Transverse colon (tissue), 4 donors: ENCODE results near the gene JAKMIP1. TPM values are rescaled to one million over a fixed set of nuclear protein-coding genes. Genes with fewer than 3 reads are reported as not detected.
"Not testable (repeated sequence)": the region's sequence is repeated elsewhere in the genome, so short reads cannot be mapped to it uniquely, and the experiment has no call there.

Experiments used
- DNase-seq: peaks from one replicate; pipeline ENCODE4 v3.0.0-alpha.2; 2019
- H3K27ac ChIP-seq, 4 donors: fragments of 200-600 bp; sonication (generic); 2 replicates each; pipeline ENCODE4 v1.5.1; 2016 to 2018; ENCODE audit warnings: inconsistent platforms in 4 of 4
- H3K27me3 ChIP-seq: fragments of 200-600 bp; sonication (generic); 2 replicates; pipeline ENCODE4 v1.5.1; 2017; ENCODE audit warnings: inconsistent platforms
- H3K36me3 ChIP-seq, 4 donors: fragments of 200-600 bp; sonication (generic); 2 replicates each; pipeline ENCODE4 v1.5.1; 2017 to 2019; ENCODE audit warnings: inconsistent platforms in 4 of 4
- H3K4me1 ChIP-seq, 4 donors: fragments of 200-600 bp; sonication (generic); 2 replicates each; pipeline ENCODE4 v1.5.1; 2017 to 2020; ENCODE audit warnings: inconsistent platforms in 4 of 4
- H3K4me3 ChIP-seq, 4 donors: fragments of 200-600 bp; sonication (generic); 1 replicate in 1 of 4; 2 replicates in 3 of 4; pipeline versions ENCODE4 v1.5.1 to v1.6.1; 2017 to 2019; ENCODE audit warnings: inconsistent platforms in 4 of 4
- H3K9me3 ChIP-seq, 2 donors: fragments of 200-600 bp; sonication (generic); 2 replicates each; pipeline ENCODE4 v1.5.1; 2017 to 2019; ENCODE audit warnings: inconsistent platforms in 2 of 2
- CTCF ChIP-seq, 5 experiments: fragments of 200-600 bp in 3 of 5; fragments of 450-650 bp in 2 of 5; sonication (generic) in 3 of 5; IDR thresholded peaks; 1 replicate in 2 of 5; 2 replicates in 3 of 5; pipeline ENCODE4 v1.5.1; 2016 to 2017; ENCODE audit warnings: antibody characterized with exemption in 5 of 5, inconsistent platforms in 3 of 5, mild to moderate bottlenecking in 2 of 5, moderate library complexity in 1 of 5
- EP300 ChIP-seq: sonication (generic); formaldehyde crosslinking; IDR thresholded peaks from one replicate; pipeline ENCODE4 v1.6.1; 2017; ENCODE audit warnings: antibody characterized with exemption, low read depth
- POLR2A ChIP-seq: fragments of 450-650 bp; IDR thresholded peaks from one replicate; pipeline ENCODE4 v1.6.1; 2016; ENCODE audit warnings: antibody characterized with exemption, mild to moderate bottlenecking, moderate library complexity
- POLR2AphosphoS5 ChIP-seq, 3 donors: sonication (generic); formaldehyde crosslinking; IDR thresholded peaks; one replicate each; pipeline ENCODE4 v1.6.1; 2016; ENCODE audit warnings: antibody characterized with exemption in 3 of 3
- WGBS, 2 donors: methylation state at CpG; one replicate each; pipeline ENCODE4 v1.1.5; 2018; ENCODE audit warnings: low coverage in 1 of 2; 5-methylcytosine and 5-hydroxymethylcytosine counted together
- in situ Hi-C, 4 donors: fragments of 200-750 bp; cut with MboI; loops; one replicate each; pipeline versions ENCODE4 v1.15.0 to v1.15.1; 2017; ENCODE audit warnings: low sequenced_read_pairs in 3 of 4, low pct_ligation_motif_present in 1 of 4, low pct_unique_long_range_greater_than_20kb in 1 of 4
- intact Hi-C: fragments of 100-400 bp; cut with DNase I; formaldehyde crosslinking; loops from one replicate; pipeline ENCODE4 v1.15.1; 2023; ENCODE audit warnings: low total_unique reads
- total RNA-seq, 4 donors: library from RNA; depleted of rRNA; stranded (reverse); fragments of >200 nt; gene quantifications; one replicate each; pipeline ENCODE4 v1.1.0, GENCODE V29; 2016

Gene JAKMIP1
- total RNA-seq, 4 donors from 2014 or later = 1.2 to 1.7 TPM; not detected in 2

DNA sequence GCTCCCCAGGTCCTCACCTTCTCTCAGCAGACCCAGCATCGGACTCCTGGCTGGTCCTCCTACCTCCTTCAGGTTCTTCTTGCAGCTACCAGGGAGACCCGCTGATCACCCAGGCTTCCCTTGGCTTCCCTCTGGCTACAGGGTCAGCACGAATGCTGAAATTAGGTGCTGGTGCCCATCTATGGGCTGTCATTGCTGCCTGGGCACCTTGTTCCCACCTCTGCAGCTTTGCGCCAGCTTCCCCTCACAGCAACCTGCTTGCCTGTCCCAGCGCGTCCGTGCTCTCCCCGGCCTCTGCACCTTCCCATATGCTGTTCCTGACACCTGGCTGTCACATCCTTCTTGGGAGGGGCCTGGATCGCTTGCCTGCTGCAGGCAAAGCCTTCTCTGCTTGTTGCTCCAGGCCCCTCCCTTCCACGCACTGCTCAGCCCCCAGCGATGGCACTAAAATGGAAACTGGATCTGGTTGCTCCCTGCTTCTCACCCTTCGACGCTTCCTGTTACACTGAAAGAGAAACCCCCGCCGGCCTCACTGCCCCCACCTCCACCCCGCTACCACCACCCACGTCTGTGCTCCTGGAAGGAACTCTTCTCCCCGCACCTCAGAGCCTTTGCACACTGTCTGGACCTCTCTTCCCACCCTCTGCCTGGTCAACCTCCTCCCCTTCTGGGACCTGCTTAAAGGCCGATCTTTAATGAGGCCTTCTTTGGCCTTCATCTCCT is 204.3 kb downstream of the JAKMIP1 start:
- intact Hi-C loops = no loop called here

DNA sequence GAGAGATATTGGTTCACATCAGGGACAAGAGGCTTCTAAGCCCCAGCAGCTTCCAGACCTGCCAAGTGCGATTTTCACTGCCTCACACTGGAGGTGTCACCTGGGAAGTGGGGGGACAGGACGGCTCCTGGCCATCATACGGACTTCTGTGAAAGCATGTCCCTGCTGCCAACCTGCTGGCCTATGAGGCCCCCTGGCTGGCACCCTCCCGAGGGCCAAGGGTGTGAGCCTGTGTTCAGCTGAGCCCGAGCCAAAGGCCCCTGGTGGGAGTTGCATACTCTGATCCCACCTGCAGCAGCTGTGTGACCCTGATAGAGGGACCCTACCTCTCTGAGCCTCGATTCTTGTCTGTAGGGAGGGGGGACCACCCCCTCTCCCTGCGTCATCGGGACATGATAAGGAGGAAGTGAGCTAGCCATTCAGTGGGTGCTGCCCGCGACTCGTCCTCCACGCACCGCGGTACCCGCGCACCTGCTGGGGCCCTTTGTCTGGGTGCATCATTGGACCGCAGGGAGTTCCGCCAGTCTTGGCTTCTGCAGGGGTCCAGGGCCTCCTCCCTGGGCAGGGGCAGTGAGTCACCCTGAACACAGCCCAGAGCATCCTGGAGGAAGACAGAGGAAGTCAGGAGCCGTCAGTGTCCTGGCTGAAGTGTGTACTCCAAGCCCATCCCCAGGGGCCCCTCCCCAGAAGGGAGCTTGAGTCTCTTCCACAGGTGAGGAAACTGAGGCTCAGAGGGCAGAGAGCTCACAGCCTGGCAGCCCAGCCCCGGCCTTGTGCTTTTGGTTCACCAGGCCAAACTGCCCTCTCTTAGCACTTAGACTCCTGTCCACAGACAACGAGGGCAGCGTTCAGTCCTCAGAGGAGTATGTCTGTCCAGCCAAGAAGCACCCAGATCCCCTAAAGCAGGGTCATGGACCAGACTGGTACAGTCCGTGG is 206.2 kb downstream of the JAKMIP1 start:
- H3K27me3 ChIP-seq = peaks cover 4% of the 10 kb centered on the region
- in situ Hi-C loops (no loop called here), intact Hi-C loops (no loop called here)
- no peak for DNase-seq
- no peak overlapping the region for H3K27ac ChIP-seq
- H3K9me3 ChIP-seq = no peaks in the 10 kb centered on the region
- no peaks in the 10 kb centered on the region for H3K4me1 ChIP-seq
- H3K36me3 ChIP-seq = no peaks in the 10 kb centered on the region
- WGBS, 2 donors = 80% methylated on average over 1 to 22 of the region's 23 CpGs
- H3K4me3 ChIP-seq = no peak overlapping the region
- no peak for TF ChIP-seq POLR2AphosphoS5 (IDR thresholded peaks at IDR 0.05)
- TF ChIP-seq POLR2A = no peak
- no peak for TF ChIP-seq CTCF (IDR thresholded peaks at IDR 0.05)
- no peak for TF ChIP-seq EP300

More for the DNA sequence above, 204.3 kb downstream of the JAKMIP1 start:
- in situ Hi-C loops = no loop called here
- H3K27ac ChIP-seq = no peak overlapping the region
- DNase-seq = no peak
- WGBS, 2 donors = 61 to 90% methylated on average over 2 to 19 of the region's 19 CpGs
- no peaks in the 10 kb centered on the region for H3K4me1 ChIP-seq
- no peak overlapping the region for H3K4me3 ChIP-seq
- TF ChIP-seq EP300 (no peak), POLR2A (no peak), CTCF (IDR thresholded peaks at IDR 0.05) (no peak), POLR2AphosphoS5 (IDR thresholded peaks at IDR 0.05) (no peak)
- peaks cover 7% of the 10 kb centered on the region for H3K27me3 ChIP-seq
- no peaks in the 10 kb centered on the region for H3K36me3 ChIP-seq
- H3K9me3 ChIP-seq = no peaks in the 10 kb centered on the region

- H3K9me3 ChIP-seq, DNase-seq, H3K4me1 ChIP-seq, H3K27ac ChIP-seq, in situ Hi-C loops, H3K36me3 ChIP-seq, intact Hi-C loops, H3K27me3 ChIP-seq, H3K4me3 ChIP-seq: not testable (repeated sequence)
- 40 to 58% methylated on average over 1 to 9 of the region's 9 CpGs for WGBS, 2 donors
These were observed 207.0 kb downstream of the JAKMIP1 start for GRCh38 chr4:5993346-5993745.

GRCh38 chr4:5992828-5993321 is 207.5 kb downstream of the JAKMIP1 start:
- peaks cover 4% of the 10 kb centered on the region for H3K27me3 ChIP-seq

More at GRCh38 chr4:5992828-5993321, 207.5 kb downstream of the JAKMIP1 start:
- in situ Hi-C loops = no loop called here
- Histone ChIP-seq H3K4me1 (no peaks in the 10 kb centered on the region), H3K27ac (no peak overlapping the region), H3K9me3 (no peaks in the 10 kb centered on the region), H3K4me3 (no peak overlapping the region), H3K36me3 (no peaks in the 10 kb centered on the region)
- TF ChIP-seq POLR2AphosphoS5 (IDR thresholded peaks at IDR 0.05) = no peak
- TF ChIP-seq POLR2A = no peak
- no peak for TF ChIP-seq EP300
- no peak for TF ChIP-seq CTCF (IDR thresholded peaks at IDR 0.05)
- 65% methylated on average over 11 of the region's 11 CpGs; no CpG with 5 or more reads in 1 of the 2 donors for WGBS, 2 donors
- DNase-seq = no peak
- intact Hi-C loops = no loop called here
